Measurements from ENCODE around the gene RCC2. TPM values are rescaled to one million over a fixed set of nuclear protein-coding genes. Genes with fewer than 3 reads are reported as not detected.
"Not testable (repeated sequence)": the region's sequence is repeated elsewhere in the genome, so short reads cannot be mapped to it uniquely, and the experiment has no call there.

Gene RCC2
- polyA plus RNA-seq, 1 of the 3 experiments (the other 2 are of a cell fraction) = 53.8 TPM

GRCh38 chr1:17486242-17486641, 46.8 kb upstream of the RCC2 start (continued):
- TF ChIP-seq YY1 (IDR thresholded peaks at IDR 0.05; ENCODE audit: low read depth) (no peak), RAD21 (IDR thresholded peaks at IDR 0.05; ENCODE audit: low read length) (no peak)

DNA sequence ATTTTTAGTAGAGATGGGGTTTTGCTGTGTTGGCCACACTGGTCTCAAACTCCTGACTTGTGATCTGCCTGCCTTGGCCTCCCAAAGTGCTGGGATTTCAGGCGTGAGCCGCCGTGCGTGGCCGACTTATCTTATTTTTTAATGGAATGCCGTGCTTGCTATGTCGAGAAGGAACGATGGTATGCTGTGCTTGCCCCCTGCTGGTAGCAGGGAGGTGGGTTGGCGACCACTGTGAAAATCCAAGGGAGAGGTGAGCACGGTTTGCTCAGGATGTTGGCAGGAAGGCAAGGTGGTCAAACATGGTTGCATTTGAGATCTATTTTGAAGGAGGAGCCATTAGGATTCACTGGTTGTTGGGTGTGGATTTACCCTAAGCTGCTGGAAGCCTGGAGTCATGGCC, 45.8 kb upstream of the RCC2 start:
- Histone ChIP-seq H3K36me3 (replicated peaks in 1 of 2; ENCODE audit: control insufficient read depth in 1 of 2, insufficient read depth in 2 of 2, low read length in 1 of 2) (no peaks in the 10 kb centered on the region), H3K4me1 (ENCODE audit: control insufficient read depth in 1 of 2, insufficient read depth in 2 of 2, low read depth in 1 of 2, low read length in 1 of 2) (peaks cover 6% of the 10 kb centered on the region in 2 experiments; a peak in 2 of 4 replicates), H2AFZ (ENCODE audit: low read depth) (no peak overlapping the region), H3K9ac (no peak overlapping the region), H4K20me1 (ENCODE audit: insufficient read depth) (no peaks in the 10 kb centered on the region), H3K9me2 (no peaks in the 10 kb centered on the region), H3K27me3 (ENCODE audit: insufficient read depth) (no peaks in the 10 kb centered on the region), H3K27ac (ENCODE audit: low read depth in 2 of 2, low read length in 1 of 2) (no peak overlapping the region), H3K9me3 (no peaks in the 10 kb centered on the region), H3F3A (replicated peaks; ENCODE audit: insufficient read depth) (no peaks in the 10 kb centered on the region), H3K4me2 (no peak overlapping the region), H3K79me2 (ENCODE audit: insufficient read depth) (no peaks in the 10 kb centered on the region), H3K4me3 (ENCODE audit: low read depth in 2 of 2, low read length in 1 of 2) (no peak overlapping the region)
- TF ChIP-seq EP300 (IDR thresholded peaks at IDR 0.05; ENCODE audit: borderline replicate concordance in 1 of 2, low read depth in 1 of 2, low read length in 1 of 2) (no peak), RAD21 (IDR thresholded peaks at IDR 0.05; ENCODE audit: low read length) (peak; percentile 68), MXI1 (IDR thresholded peaks at IDR 0.05; ENCODE audit: low read depth, low read length) (no peak), TEAD4 (IDR thresholded peaks at IDR 0.05; ENCODE audit: borderline replicate concordance, insufficient read depth) (no peak), ELF1 (IDR thresholded peaks at IDR 0.05) (no peak), SMC3 (IDR thresholded peaks at IDR 0.05; ENCODE audit: low read depth, low read length) (peak; percentile 55)
- TF ChIP-seq, protein P1, sequence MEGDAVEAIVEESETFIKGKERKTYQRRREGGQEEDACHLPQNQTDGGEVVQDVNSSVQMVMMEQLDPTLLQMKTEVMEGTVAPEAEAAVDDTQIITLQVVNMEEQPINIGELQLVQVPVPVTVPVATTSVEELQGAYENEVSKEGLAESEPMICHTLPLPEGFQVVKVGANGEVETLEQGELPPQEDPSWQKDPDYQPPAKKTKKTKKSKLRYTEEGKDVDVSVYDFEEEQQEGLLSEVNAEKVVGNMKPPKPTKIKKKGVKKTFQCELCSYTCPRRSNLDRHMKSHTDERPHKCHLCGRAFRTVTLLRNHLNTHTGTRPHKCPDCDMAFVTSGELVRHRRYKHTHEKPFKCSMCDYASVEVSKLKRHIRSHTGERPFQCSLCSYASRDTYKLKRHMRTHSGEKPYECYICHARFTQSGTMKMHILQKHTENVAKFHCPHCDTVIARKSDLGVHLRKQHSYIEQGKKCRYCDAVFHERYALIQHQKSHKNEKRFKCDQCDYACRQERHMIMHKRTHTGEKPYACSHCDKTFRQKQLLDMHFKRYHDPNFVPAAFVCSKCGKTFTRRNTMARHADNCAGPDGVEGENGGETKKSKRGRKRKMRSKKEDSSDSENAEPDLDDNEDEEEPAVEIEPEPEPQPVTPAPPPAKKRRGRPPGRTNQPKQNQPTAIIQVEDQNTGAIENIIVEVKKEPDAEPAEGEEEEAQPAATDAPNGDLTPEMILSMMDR (IDR thresholded peaks at IDR 0.05) = peak; percentile 61
- CTCF ChIA-PET = interaction anchor here (1.2 to 1.3 kb wide), 2 partner anchors 9 to 15 kb away, joined by 3 to 6 read pairs; no protein-coding TSS in a partner anchor
- DNase-seq = no peak
- POLR2A ChIA-PET = no interaction called here
- WGBS (ENCODE audit: low lambda C conversion rate) = 48% methylated on average over 10 of the region's 10 CpGs

- H3K27me3 ChIP-seq (ENCODE audit: insufficient read depth); H3K9me3 ChIP-seq; H3K9me2 ChIP-seq; DNase-seq; H3K36me3 ChIP-seq (replicated peaks in 1 of 2; ENCODE audit: control insufficient read depth in 1 of 2, insufficient read depth in 2 of 2, low read length in 1 of 2); H3K4me3 ChIP-seq (ENCODE audit: low read depth in 2 of 2, low read length in 1 of 2); H3F3A ChIP-seq (replicated peaks; ENCODE audit: insufficient read depth); H3K27ac ChIP-seq (ENCODE audit: low read depth in 2 of 2, low read length in 1 of 2); H3K4me2 ChIP-seq; H3K79me2 ChIP-seq (ENCODE audit: insufficient read depth); H2AFZ ChIP-seq (ENCODE audit: low read depth); POLR2A ChIA-PET; H4K20me1 ChIP-seq (ENCODE audit: insufficient read depth); H3K9ac ChIP-seq; H3K4me1 ChIP-seq (ENCODE audit: control insufficient read depth in 1 of 2, insufficient read depth in 2 of 2, low read depth in 1 of 2, low read length in 1 of 2): not testable (repeated sequence)
- 76% methylated on average over 10 of the region's 10 CpGs for WGBS (ENCODE audit: low lambda C conversion rate)
- CTCF ChIA-PET = interaction anchor here (0.9 to 1.3 kb wide), 2 partner anchors 15 to 42 kb away, joined by 3 read pairs; no protein-coding TSS in a partner anchor
Observed at GRCh38 chr1:17481981-17482380, 42.5 kb upstream of the RCC2 start.

DNA sequence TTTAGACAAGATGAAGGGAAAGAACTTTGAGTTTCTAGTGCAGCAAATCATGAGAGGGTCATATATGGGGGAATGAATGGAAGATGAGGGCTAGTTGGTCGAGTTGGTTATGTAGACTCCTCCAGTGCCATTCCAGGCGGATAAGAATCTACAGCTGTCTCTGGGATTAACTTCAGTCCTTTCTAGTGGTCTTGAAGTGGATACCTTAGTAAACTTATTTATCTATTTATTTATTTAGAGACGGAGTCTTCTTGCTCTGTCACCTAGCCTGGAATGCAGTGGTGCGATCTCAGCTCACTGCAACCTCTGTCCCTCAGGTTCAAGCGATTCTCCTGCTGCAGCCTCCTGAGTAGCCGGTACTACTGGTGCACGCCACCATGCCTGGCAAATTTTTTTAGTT, 41.4 kb upstream of the RCC2 start:
- no peak overlapping the region for H3K4me2 ChIP-seq
- ChIA-PET POLR2A (no interaction called here), CTCF (interaction anchor here (2.0 kb wide), 1 partner anchor 126 kb away, joined by 6 read pairs; no protein-coding TSS in a partner anchor)
- no peaks in the 10 kb centered on the region for H3K79me2 ChIP-seq (ENCODE audit: insufficient read depth)
- H3K4me1 ChIP-seq (ENCODE audit: control insufficient read depth in 1 of 2, insufficient read depth in 2 of 2, low read depth in 1 of 2, low read length in 1 of 2) = no peaks in the 10 kb centered on the region; a peak in 1 of 4 replicates
- no peaks in the 10 kb centered on the region for H3K9me2 ChIP-seq
- H4K20me1 ChIP-seq (ENCODE audit: insufficient read depth) = no peaks in the 10 kb centered on the region
- H3F3A ChIP-seq (replicated peaks; ENCODE audit: insufficient read depth) = no peaks in the 10 kb centered on the region
- 82% methylated on average over 7 of the region's 7 CpGs for whole genome bisulfite sequencing (ENCODE audit: low lambda C conversion rate)
- H3K4me3 ChIP-seq (ENCODE audit: low read depth in 2 of 2, low read length in 1 of 2) = no peak overlapping the region
- no peak overlapping the region for H3K9ac ChIP-seq
- no peaks in the 10 kb centered on the region for H3K9me3 ChIP-seq
- TF ChIP-seq MXI1 (IDR thresholded peaks at IDR 0.05; ENCODE audit: low read depth, low read length) (no peak), POLR2AphosphoS5 (IDR thresholded peaks at IDR 0.05; ENCODE audit: low read depth, low read length) (no peak), TCF12 (IDR thresholded peaks at IDR 0.05) (no peak)
- no peak for DNase-seq
- H2AFZ ChIP-seq (ENCODE audit: low read depth) = no peak overlapping the region
- no peak overlapping the region for H3K27ac ChIP-seq (ENCODE audit: low read depth in 2 of 2, low read length in 1 of 2)
- H3K27me3 ChIP-seq (ENCODE audit: insufficient read depth) = no peaks in the 10 kb centered on the region
- no peaks in the 10 kb centered on the region for H3K36me3 ChIP-seq (replicated peaks in 1 of 2; ENCODE audit: control insufficient read depth in 1 of 2, insufficient read depth in 2 of 2, low read length in 1 of 2)
